ENCODE results near the gene IFT122.

The IFT122 gene

DNA sequence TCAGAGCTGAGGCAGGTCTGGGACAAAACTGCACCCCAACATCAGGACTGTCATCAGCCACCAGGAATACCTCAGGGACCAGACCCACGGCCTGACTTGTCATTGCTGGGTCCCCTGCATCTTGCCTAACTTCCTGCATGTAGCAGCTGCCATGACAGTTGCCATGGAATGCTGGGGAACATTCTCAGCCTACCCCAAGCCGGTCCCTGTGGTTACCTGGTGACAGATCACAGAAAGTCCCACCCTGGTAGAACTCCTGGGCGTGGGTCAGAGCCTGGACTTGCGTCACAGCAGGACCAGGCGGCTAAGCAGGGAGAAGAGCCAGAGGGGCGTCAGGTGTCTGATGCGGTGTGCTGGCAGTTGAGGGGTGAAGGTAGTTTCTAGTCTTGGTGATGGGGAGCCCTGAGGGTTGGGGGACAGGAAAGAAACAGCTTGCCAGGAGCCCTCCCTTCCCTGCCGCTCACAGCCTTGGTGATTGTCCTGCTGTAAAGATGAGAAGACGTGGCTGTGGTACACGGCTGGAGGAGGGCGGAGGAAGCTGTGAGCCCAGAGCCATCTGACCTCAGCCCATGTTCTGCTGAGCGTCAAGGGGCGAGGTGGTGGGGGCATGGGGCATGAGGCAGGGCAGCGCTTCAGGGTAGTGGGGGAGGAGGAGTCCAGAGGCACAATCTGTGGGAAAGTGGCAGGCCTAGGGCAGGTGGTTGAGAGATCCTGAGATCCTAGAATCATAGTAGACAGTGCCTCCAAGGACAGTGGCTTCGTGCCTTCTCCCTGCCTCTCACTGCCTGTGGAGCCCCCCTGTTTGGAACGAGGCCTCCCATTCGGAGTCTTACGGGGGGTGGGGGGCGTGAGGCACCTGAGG lies 108.3 kb downstream of the IFT122 start:
- no peak for DNase-seq

DNA sequence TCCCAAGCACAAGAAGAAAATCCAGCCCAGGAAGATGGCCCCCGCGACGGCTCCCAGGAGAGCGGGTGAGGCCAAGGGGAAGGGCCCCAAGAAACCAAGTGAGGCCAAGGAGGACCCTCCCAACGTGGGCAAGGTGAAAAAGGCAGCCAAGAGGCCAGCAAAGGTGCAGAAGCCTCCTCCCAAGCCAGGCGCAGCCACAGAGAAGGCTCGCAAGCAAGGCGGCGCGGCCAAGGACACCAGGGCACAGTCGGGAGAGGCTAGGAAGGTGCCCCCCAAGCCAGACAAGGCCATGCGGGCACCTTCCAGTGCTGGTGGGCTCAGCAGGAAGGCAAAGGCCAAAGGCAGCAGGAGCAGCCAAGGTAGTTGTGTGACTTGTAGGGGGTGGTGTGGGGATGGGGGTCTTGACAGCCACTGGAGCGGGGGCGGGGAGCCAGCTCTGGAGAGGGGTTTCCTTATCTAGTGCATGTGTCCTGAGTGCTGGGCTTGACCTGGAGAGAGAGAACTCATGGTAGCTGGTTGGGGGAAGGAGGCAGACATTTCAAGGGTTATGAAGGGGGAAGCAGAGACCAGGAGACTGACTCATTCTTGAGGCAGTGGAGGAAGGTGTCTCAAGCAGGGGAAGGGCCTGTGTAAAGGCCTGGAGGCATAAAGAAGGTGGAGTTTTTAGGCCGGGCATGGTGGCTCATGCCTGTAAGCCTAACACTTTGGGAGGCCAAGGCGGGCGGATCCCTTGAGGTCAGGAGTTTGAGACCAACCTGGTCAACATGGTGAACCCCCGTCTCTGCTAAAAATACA lies 109.2 kb downstream of the IFT122 start:
- DNase-seq, result no peak

DNA sequence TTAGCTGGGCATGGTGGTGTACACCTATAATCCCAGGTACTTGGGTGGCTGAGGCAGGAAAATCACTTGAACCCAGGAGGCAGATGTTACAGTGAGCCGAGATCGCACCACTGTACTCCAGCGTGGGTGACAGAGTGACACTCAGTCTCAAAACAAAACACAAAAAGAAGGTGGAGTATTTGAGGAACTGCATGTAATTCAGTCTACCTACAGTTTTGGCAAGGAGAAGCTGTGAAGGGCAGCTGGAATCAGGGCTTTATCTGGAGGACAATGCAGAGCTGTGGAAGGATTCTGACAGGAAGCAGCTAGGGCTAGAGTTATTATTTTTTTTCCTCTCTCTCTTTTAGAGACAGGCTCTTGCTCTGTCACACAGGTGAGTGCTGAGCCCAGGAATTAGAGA lies 109.8 kb downstream of the IFT122 start:
- DNase-seq, result no peak

DNA sequence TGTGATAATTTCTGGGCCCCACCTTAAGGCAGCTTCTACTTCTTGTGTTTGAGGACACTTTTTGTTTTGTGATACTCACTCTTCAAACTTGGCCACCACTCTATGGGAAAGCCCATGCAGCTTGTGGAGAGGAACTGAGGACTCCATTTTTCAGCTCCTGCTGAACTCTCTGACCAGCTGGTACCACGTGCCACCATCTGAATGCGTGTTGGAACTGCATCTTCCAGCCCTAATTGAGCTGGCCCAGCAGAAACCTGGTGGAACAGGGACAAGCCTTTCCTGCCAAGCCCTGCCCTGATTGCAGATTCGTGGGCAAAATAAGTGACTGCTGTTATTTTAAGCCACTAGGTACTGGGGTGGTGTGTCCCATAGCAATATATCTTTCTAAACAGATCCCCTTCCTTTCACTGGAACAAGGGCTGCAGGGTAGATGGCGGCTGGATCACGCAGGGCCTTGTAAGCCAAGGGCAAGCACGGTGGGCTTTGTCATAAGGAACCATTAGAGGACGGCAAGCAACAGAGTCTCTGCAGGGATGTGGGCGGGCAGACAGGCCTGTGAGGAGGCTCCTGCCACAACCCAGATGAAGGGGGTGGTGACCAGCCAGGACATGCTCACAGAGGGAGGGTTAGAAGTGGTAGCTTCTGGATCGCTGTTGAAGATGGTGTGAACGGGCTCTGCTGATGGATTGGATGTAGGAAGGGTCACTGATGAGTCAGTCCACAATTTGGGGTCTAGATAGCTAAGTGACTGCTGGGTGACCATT lies 112.4 kb downstream of the IFT122 start:
- no peak for DNase-seq

DNA sequence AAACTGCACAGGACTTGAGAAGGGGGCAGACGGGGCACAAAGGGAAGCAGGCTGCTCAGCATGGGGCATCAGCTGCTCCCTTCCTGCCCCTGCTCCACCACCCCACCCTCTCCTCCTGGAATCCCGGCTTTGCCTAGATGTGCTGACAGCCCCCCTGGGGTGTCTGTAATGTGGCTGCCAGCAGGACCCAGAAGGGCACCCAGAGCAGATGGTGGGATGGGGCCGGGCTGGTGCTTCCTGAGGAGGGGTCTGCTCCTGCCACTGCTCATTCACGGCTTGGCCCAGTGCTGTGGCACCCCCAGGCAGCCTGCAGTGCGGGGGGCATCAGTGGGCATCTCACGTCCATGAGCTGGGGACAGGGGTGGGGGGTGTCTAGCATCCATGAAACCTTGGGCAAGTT lies 113.1 kb downstream of the IFT122 start:
- no peak for DNase-seq

DNA sequence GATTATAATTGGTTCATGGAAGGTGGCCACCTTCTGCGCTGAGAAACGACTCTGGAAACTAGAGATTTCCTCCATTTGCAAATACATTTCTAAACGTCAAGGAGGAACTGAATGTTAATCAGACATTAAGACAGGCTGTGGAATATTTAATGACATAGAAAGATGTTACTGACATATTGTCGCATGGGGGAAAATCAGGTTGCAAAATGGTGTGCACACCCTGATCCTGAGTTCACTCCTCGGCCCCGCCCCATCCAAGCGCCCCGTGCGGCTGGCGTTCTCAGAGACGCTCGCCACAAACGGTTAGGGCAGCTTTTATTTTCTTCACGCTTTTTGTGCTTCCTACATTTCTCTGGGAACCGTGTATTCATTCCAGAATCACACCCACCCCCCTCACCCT lies 113.7 kb downstream of the IFT122 start:
- no peak for DNase-seq

DNA sequence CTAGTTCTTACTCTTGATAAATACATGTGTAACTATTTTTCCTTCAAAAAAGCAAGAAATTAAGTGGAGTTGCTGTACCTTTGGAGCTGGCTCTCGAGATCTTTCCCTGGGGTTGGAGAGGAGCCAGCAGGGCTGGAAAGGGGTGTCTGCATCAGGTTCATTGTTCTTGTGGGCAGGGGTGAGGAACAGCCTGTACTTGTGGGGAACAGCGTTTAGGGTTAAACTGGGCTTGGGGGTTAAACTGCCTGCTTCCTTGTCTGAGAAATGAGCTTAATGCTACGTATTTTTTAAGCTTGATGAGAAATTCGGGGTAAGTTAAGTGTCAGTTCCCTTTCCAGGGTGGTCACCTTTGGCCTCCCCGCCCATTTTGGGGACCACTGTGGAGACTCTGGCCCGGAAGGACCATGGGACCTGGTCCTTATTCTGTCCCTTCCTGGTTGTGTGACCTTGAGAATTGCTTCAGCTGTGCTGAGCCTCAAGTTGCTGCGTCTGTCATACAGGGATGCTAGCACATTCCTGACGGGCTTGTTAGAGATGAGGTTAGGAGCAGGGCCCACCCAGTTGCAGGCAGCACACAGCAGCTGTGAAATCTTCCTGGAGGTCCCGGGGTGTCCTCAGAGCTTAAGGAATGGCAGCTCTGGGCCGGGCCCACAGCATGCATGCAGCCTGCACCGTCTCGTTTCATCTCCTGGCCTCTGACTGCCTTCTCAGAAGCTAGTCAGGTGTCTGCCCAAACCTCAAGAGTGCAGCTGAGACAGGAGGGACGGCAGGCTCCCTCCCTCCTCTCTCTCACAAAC lies 114.5 kb downstream of the IFT122 start:
- DNase-seq, result no peak

DNA sequence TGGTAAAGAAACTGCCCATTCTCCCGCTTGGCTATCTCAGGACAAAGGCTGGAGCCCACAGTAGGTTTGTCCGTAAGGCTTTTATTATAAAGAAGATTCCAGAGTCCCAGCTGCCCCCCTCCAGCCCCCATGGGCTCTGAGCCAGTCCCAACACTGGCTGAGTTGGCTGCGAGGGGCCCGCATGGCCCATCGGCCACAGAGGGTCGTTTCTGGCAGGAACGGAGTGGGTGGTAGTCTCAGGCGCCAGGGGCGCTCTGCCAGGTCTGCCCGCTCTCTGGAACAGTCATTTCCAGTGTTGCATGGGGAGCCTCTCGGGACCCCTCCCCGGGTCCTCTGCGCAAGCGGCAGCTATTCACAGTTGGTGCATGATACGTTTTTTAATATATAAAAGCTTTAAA lies 115.1 kb downstream of the IFT122 start:
- DNase-seq, result no peak

DNA sequence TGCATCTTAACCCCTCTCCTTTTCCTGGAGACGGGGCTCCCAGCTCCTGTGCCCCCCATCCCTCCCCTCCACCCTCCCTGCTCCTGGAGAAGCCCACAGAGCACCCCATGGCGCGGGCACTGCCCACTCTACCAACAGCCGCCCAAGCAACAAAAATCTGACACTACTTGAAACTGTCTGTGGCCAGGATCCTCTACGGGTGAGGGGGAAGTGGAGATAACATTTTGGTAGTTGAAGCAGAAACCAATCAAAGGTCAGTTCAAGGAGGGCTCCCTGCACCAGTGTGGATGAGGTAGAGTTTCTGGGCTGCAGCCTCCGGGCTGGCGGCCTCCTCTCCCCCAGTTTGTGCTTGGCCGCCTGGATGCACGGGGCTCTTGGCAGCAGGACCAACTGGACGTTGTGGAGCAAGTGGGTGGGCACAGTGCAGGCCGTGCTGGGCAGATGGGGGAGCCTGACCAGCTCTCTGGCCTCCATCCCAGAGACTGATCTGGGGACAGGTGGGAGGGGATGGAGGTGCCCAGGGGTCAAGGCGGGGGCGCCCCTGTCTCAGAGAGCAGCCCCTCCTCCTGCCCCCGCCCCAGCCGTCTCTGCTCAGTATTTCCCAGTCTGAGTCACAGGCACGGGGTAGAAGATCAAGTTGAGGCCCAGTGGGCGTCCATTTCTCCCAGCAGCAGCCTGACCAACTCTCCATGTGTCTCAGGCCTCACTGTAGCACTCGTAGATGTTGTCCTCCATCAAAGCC lies 115.8 kb downstream of the IFT122 start:
- no peak for DNase-seq

DNA sequence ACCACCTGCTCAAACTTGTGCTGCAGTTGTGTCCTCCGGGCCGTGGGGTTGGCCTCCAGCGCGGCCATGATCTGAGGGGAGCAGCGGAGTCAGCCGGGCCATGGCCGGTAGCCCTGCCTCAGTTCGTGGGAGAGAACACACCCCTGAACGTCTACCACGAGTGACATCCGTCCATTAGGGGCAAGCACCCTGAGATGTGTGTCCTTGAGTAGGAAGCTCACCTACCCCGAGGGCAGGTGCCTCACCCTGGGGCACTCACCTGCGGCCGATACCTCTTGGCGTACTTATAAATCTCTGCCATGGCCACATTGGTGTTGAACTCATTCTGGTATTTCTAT lies 116.3 kb downstream of the IFT122 start:
- DNase-seq, result no peak

DNA sequence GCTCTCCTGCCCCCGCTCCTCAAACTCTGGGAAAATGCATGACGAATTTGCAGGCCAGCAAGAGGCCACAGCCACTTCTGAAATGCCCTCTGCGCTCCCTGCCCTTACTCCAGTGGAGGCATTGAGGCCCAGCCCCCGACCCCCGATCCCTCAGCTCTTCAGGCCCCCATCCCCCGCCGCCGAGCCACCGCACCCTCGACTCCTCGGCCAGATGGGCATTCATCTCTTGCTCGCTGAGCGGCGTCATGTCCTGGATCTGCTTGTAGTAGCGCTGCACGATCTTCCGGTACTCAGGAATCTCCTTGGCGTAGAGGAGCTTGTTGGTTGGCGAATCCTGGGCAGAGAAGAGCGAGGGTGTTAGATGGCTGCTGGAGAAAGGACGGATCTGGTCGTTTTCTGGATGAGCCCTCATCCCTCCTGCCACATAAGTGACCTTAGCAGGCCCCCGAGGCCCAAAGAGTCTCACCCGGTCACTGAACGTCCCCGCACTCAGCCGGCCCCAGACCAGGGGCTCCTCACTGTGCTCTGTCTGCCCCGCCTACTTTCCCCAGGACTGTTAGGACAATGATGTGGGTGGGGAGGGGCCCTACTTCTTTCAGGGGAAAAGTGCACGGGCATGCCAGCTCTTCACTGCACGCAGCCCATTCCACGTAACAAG lies 117.0 kb downstream of the IFT122 start:
- DNase-seq, result no peak

DNA sequence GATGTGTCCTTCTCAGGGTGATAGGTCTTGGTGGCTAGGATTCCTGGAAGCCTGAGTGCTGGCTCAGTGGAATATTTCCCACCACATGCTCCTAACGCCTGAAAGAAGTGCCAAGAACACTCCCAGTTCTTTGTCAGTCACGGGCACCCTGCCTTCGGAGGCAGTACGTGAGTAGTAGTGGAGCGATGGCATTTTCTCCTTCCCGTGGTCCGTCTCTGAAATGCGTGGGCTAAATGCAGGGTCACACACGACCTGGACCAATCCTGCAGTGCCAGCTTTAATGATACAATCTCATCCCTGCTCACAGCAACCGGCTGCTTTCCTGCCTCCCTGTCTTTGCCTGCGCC lies 117.5 kb downstream of the IFT122 start:
- DNase-seq, result no peak

DNA sequence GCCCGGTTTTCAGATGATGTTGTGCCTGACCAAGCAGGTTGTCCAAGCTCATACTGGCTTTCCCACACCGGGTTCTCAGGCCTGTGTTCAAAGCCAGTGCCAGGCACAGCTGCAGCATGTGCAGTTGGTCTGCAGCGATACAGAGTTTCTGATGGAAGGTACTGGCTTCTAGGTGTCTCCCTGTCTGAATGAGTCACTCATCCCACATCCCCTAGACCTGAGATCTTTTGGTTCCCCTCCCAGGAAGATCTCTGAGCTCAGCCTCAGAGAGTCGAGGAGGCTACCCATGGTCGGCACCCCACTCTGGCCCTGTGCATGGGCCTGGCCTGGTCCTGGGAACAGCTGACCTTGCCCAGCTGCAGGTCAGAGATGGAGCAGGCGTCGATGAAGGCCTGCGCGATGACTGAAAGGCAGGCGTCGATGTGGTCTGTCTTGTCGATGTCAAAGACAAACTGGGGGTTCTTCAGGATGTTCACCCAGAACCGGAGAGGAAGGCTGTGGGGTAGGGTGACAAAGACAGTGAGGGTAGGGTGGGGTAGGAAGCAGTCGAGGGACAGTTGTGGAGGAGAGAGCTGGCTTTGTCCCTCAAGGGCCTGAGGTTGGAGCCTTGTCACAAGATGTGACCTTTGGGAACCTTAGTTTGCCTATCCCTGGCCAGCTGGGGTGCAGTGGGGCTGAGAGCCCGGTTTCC lies 118.2 kb downstream of the IFT122 start:
- DNase-seq, result no peak

DNA sequence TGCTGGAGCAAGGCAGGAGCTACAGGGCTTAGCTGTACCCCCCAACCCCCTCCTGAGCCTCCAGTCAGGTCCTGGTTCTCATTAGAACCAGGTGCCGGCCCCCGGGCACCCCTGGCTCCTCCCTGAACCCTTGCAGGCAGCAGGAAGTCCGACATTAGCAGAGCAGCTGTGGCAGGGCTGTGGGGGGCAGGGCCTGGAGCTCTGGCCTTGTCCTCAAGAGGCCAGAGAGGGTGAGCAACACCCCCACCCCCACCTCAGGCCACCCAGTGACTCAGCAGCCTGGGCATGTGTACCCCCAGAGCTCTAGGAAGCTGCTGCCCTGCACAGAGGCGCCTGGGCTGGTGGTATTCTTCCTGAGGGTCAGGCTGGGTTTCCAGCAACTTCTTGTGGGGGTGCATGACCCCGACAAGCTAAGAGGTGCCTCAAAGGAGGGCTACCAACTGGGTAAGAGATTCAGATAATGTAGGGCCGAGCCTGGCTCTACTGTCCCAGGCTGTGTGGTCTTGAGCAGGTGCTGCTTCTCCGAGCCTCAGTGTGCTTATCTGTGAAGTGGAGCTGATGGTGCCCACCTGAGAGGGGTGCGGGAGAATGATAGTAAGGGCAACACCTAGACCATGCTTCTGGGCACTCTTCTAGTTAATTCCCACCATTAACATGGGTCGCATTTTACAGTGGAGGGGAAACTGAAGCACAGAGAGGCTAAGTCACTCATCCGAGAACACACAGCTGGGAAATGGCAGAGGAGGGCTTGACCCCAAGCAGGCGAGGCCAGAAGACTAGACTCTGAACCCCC lies 118.9 kb downstream of the IFT122 start:
- no peak for DNase-seq

DNA sequence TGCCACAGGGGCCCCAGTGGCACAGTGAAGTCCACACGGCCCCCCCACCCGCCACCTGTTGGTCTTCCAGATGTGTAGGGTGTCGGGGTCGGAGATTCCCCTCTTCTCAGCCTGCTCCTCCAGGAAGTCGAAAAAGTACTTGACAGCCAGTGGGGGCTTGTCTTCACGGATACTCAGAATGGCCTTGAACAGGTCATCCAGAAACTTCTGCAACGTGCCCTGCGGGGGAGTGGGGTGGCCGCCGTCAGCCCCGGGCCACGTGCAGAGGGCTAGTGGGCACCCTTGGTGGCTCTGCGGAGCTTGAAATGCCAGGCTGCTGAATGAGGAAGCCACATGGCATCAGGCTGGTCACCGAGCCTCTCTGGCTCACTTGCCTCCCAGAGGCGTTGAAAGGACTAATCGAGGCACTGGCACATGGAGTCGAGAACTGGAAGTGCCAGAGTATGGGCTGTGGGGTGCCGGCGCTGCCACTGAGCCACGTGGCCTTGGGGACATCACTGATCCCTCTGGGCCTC lies 119.6 kb downstream of the IFT122 start:
- no peak for DNase-seq

DNA sequence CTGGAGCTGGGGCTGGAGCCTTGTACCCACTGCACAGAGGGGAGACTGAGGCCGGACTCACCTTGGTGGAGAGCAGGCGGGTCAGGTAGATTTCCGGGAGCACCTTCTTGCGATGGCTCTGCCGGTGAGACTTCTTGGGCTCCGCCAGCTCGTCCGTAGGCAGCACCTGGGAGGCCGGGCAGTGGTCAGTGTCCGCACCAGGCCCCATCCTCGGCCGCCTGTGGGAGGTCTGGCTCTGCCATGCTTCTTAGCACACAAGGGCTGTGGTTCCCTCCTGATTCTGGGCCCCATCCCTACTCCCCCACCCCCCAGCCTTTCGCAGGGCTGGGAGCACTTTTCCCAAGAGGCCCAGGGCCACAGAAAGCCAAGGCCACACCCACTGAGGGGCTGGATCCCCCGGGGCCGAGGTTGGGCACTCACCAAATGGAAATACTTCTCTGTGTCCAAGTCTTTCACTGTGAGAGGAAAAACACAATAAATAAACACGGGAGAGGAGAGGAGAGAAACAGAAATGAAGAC lies 120.3 kb downstream of the IFT122 start:
- DNase-seq, result no peak

DNA sequence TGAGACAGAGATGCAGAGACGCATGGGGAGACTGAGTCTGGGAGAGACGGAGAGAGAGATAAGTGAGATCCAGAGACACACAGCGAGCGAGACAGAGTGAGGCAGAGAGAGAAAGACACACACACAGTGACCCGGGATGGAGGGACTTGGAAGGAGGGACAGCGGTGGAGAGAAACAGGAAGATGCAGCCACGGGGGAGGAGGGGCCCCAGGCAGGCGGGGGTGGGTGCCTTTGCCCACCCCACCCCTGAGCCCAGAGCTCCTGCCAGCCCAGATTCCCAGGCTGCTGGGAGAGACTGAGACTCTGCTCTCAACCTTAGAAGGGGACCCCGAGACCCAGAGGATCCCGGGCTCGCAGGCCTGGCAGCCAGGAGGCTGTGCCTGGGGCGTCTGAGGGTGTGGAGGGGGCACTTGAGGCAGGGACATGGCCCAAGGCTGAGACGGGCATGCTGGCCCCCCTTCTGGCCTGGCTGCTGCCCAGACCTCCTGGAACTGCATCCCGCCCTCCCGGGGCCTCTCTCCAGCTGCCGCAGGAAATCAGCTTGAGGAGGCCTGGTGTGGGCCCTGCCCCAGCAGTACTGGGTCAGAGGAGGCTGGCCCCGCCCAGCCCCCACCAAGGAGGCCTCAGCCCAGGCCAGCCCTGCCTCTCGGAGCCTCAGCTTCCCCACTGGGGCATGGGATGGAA lies 121.0 kb downstream of the IFT122 start:
- no peak for DNase-seq

DNA sequence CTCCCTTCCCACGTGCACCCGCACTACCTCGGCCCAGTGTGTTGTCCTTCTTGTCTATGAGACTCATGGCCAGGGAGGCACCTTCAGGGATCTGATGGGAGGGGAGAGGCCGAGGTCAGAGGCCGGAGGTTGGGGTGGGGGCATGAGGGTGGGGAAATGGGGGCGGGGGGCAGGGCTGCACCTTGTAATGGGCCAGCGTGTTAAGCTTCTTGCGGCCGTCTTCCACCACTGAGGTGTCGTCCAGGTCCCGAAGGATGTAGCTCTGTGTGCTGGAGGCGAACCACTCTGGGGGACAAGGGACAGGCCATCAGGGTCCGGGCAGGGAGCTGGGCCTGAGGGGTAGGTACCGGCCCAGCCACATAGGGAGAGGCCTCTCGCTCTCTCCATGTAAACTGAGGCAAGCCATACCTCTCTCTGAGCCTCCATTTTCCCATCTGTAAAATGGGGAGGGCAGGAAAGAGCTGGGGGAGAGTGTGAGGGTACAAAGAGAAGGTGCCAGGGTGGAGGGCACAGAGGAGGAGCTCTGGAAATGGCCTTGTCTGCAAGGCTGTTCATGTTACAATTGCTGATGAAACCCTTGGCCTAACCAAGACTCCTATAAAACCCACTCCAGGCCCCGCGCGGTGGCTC lies 121.7 kb downstream of the IFT122 start:
- DNase-seq, result no peak

DNA sequence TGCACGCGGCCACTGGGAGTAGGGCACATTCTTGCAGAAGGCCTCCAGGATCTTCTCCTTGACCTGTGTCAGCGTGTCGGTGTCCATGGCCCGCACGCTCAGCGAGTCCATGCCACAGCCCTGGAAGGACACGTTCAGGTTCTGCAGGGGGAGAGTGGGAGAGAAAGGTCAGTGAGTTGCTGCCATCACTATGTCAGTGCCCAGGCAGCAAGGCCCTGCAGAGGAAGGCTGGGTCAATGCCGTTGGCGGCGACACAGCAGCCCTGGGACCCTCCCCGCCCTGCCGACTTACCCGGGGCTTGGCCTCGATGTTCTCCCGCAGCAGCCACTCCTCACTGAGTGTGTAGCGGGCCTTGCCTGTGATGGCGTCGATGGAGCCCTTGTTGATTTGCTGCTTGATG lies 122.8 kb downstream of the IFT122 start:
- DNase-seq, result no peak

Measured in DMS79 (cell line).